T-helper 17 cell (primary cell): ENCODE measurements around the gene CEP250. TPM values are rescaled to one million over a fixed set of nuclear protein-coding genes. Genes with fewer than 3 reads are reported as not detected.
"Not testable (repeated sequence)": the region's sequence is repeated elsewhere in the genome, so short reads cannot be mapped to it uniquely, and the experiment has no call there.

Experiments used
- ATAC-seq: fragments of 150-1000 bp; cut with Tn5 transposase; 2 replicates; pipeline ENCODE4 v1.10.0; 2021; ENCODE audit warnings: mild to moderate bottlenecking, moderate library complexity
- DNase-seq, 3 donors: peaks; one replicate each; pipeline versions ENCODE4 v3.0.0 to v3.0.0-alpha.2; 2020 to 2021
- H3K9me3 ChIP-seq: one replicate; pipeline ENCODE4 v1.7.0; 2013; ENCODE audit warnings: low read length, mild to moderate bottlenecking; ENCODE audit not compliant: control insufficient read depth, poor library complexity, severe bottlenecking
- H3K27ac Mint-ChIP-seq: one replicate; pipeline ENCODE4 v1.8.0; 2022; ENCODE audit warnings: mild to moderate bottlenecking, moderate library complexity, mixed read lengths
- H3K27me3 Mint-ChIP-seq: one replicate; pipeline ENCODE4 v1.8.0; 2022; ENCODE audit warnings: mixed read lengths
- H3K36me3 Mint-ChIP-seq: one replicate; pipeline ENCODE4 v1.8.0; 2022; ENCODE audit warnings: low read depth, mixed read lengths
- H3K4me1 Mint-ChIP-seq: one replicate; pipeline ENCODE4 v1.8.0; 2022; ENCODE audit warnings: mild to moderate bottlenecking, mixed read lengths
- H3K4me3 Mint-ChIP-seq: one replicate; pipeline ENCODE4 v1.8.0; 2022; ENCODE audit warnings: mild to moderate bottlenecking, moderate library complexity, mixed read lengths
- total RNA-seq, 4 donors: library from RNA in 2 of 4; stranded (reverse) in 2 of 4; gene quantifications; one replicate each; pipeline ENCODE4 v1.2.3 and lab custom pipeline; 2022 to 2026

The CEP250 gene
- total RNA-seq, 2 donors from 2014 or later, result 36.6 to 44.4 TPM

GRCh38 chr20:35539756-35540212 is 84.4 kb downstream of the CEP250 start:
- peaks cover 18% of the 10 kb centered on the region for H3K4me1 Mint-ChIP-seq
- H3K27me3 Mint-ChIP-seq, result no peaks in the 10 kb centered on the region
- no peak overlapping the region for H3K4me3 Mint-ChIP-seq
- no peaks in the 10 kb centered on the region for H3K9me3 ChIP-seq
- no peak overlapping the region for H3K27ac Mint-ChIP-seq
- H3K36me3 Mint-ChIP-seq, result peaks cover 3% of the 10 kb centered on the region
- ATAC-seq, result no peak
- no peak for DNase-seq

- peaks cover 15% of the 10 kb centered on the region for H3K4me1 Mint-ChIP-seq
- peak overlapping the region; percentile 61 for H3K27ac Mint-ChIP-seq
- no peaks in the 10 kb centered on the region for H3K27me3 Mint-ChIP-seq
- DNase-seq, result no peak
- ATAC-seq, result no peak
- peaks cover 3% of the 10 kb centered on the region for H3K36me3 Mint-ChIP-seq
- H3K4me3 Mint-ChIP-seq, result peak overlapping the region; percentile 95
- H3K9me3 ChIP-seq, result no peaks in the 10 kb centered on the region
These were observed 85.9 kb downstream of the CEP250 start for GRCh38 chr20:35541118-35541782.

GRCh38 chr20:35541783-35542662 is 86.6 kb downstream of the CEP250 start, which contains the start of gene ERGIC3:
ERGIC3 (plus strand) TSS chr20:35542078; CDS start chr20:35542098, 20 bp downstream.
- Mint-ChIP-seq H3K27me3 (no peaks in the 10 kb centered on the region), H3K4me1 (peaks cover 15% of the 10 kb centered on the region), H3K4me3 (peak within 1 kb of the TSS; percentile 95), H3K36me3 (peaks cover 3% of the 10 kb centered on the region), H3K27ac (peak within 1 kb of the TSS; percentile 61)
- no peaks in the 10 kb centered on the region for H3K9me3 ChIP-seq
- peak; percentile 99 for ATAC-seq
- peak; percentile 94 to 95 (median 94) for DNase-seq

- H3K27me3 Mint-ChIP-seq, result no peaks in the 10 kb centered on the region
- no peaks in the 10 kb centered on the region for H3K9me3 ChIP-seq
- H3K4me1 Mint-ChIP-seq, result peaks cover 15% of the 10 kb centered on the region
- DNase-seq (no peak), ATAC-seq (no peak)
- peak overlapping the region; percentile 95 for H3K4me3 Mint-ChIP-seq
- H3K27ac Mint-ChIP-seq, result peak overlapping the region; percentile 59
- H3K36me3 Mint-ChIP-seq, result peaks cover 3% of the 10 kb centered on the region
These were observed 87.6 kb downstream of the CEP250 start for GRCh38 chr20:35542990-35543389.

- no peaks in the 10 kb centered on the region for H3K27me3 Mint-ChIP-seq
- no peaks in the 10 kb centered on the region for H3K9me3 ChIP-seq
- ATAC-seq (no peak), DNase-seq (no peak)
- H3K36me3 Mint-ChIP-seq, result peaks cover 3% of the 10 kb centered on the region
- H3K4me3 Mint-ChIP-seq, result no peak overlapping the region
- H3K4me1 Mint-ChIP-seq, result peaks cover 15% of the 10 kb centered on the region
- H3K27ac Mint-ChIP-seq, result peak overlapping the region; percentile 75
These were observed 89.0 kb downstream of the CEP250 start for GRCh38 chr20:35544436-35544835.

- H3K4me3 Mint-ChIP-seq, result peak overlapping the region; percentile 53
- not testable (repeated sequence) for H3K9me3 ChIP-seq, H3K36me3 Mint-ChIP-seq, H3K27me3 Mint-ChIP-seq, H3K27ac Mint-ChIP-seq, ATAC-seq, DNase-seq
- H3K4me1 Mint-ChIP-seq, result peaks cover 17% of the 10 kb centered on the region
These were observed 89.5 kb downstream of the CEP250 start for GRCh38 chr20:35544941-35545340.

GRCh38 chr20:35546127-35546526 is 90.7 kb downstream of the CEP250 start:
- ATAC-seq, result no peak
- Mint-ChIP-seq H3K4me3 (no peak overlapping the region), H3K27ac (no peak overlapping the region), H3K27me3 (no peaks in the 10 kb centered on the region), H3K4me1 (peaks cover 18% of the 10 kb centered on the region), H3K36me3 (peaks cover 5% of the 10 kb centered on the region)
- H3K9me3 ChIP-seq, result no peaks in the 10 kb centered on the region
- DNase-seq, result no peak

- no peaks in the 10 kb centered on the region for H3K27me3 Mint-ChIP-seq
- ATAC-seq, result no peak
- H3K27ac Mint-ChIP-seq, result no peak overlapping the region
- H3K4me3 Mint-ChIP-seq, result no peak overlapping the region
- no peak for DNase-seq
- H3K4me1 Mint-ChIP-seq, result peaks cover 12% of the 10 kb centered on the region
- peaks cover 5% of the 10 kb centered on the region for H3K36me3 Mint-ChIP-seq
- H3K9me3 ChIP-seq, result no peaks in the 10 kb centered on the region
These were observed 91.9 kb downstream of the CEP250 start for GRCh38 chr20:35547329-35547728.

GRCh38 chr20:35551503-35551902 is 96.1 kb downstream of the CEP250 start:
- Mint-ChIP-seq H3K4me3 (no peak overlapping the region), H3K27ac (no peak overlapping the region), H3K4me1 (peaks cover 6% of the 10 kb centered on the region), H3K36me3 (peaks cover 11% of the 10 kb centered on the region), H3K27me3 (no peaks in the 10 kb centered on the region)
- no peak for ATAC-seq
- no peak for DNase-seq
- H3K9me3 ChIP-seq, result no peaks in the 10 kb centered on the region

- DNase-seq (no peak), ATAC-seq (no peak)
- H3K27ac Mint-ChIP-seq, result no peak overlapping the region
- no peak overlapping the region for H3K4me3 Mint-ChIP-seq
- H3K36me3 Mint-ChIP-seq, result peaks cover 11% of the 10 kb centered on the region
- H3K27me3 Mint-ChIP-seq, result no peaks in the 10 kb centered on the region
- peaks cover 6% of the 10 kb centered on the region for H3K4me1 Mint-ChIP-seq
- no peaks in the 10 kb centered on the region for H3K9me3 ChIP-seq
These were observed 97.5 kb downstream of the CEP250 start for GRCh38 chr20:35552914-35553313.

- H3K27me3 Mint-ChIP-seq, H3K9me3 ChIP-seq, H3K4me3 Mint-ChIP-seq, DNase-seq, ATAC-seq: not testable (repeated sequence)
- peaks cover 12% of the 10 kb centered on the region for H3K4me1 Mint-ChIP-seq
- peak overlapping the region; percentile 39 for H3K27ac Mint-ChIP-seq
- peaks cover 13% of the 10 kb centered on the region for H3K36me3 Mint-ChIP-seq
These were observed 100.1 kb downstream of the CEP250 start for GRCh38 chr20:35555461-35555860.

- H3K36me3 Mint-ChIP-seq, result peaks cover 13% of the 10 kb centered on the region
- H3K9me3 ChIP-seq, result no peaks in the 10 kb centered on the region
- DNase-seq (no peak), ATAC-seq (no peak)
- H3K4me1 Mint-ChIP-seq, result peaks cover 12% of the 10 kb centered on the region
- H3K27me3 Mint-ChIP-seq, result no peaks in the 10 kb centered on the region
- no peak overlapping the region for H3K27ac Mint-ChIP-seq
- no peak overlapping the region for H3K4me3 Mint-ChIP-seq
These were observed 100.7 kb downstream of the CEP250 start for GRCh38 chr20:35555951-35556645.

GRCh38 chr20:35556871-35557270 is 101.5 kb downstream of the CEP250 start:
- ATAC-seq, result no peak
- no peak overlapping the region for H3K4me3 Mint-ChIP-seq
- peaks cover 15% of the 10 kb centered on the region for H3K4me1 Mint-ChIP-seq
- no peak for DNase-seq
- no peak overlapping the region for H3K27ac Mint-ChIP-seq
- no peaks in the 10 kb centered on the region for H3K27me3 Mint-ChIP-seq
- H3K36me3 Mint-ChIP-seq, result peaks cover 13% of the 10 kb centered on the region
- no peaks in the 10 kb centered on the region for H3K9me3 ChIP-seq
